ENCODE results near the gene SMC1B.
"Not testable (repeated sequence)": the region's sequence is repeated elsewhere in the genome, so short reads cannot be mapped to it uniquely, and the experiment has no call there.

The SMC1B gene

GRCh38 chr22:45295492-45295891 is 117.9 kb downstream of the SMC1B start:
- no peak for DNase-seq

GRCh38 chr22:45295004-45295403 is 118.4 kb downstream of the SMC1B start:
- DNase-seq = not testable (repeated sequence)
